DOHH2 (cell line): Measurements from ENCODE around the gene TFF3.

Source experiments
- H3F3A ChIP-seq: fragments of 200-600 bp; sonication (generic), shearing (Covaris generic); 2 replicates; pipeline ENCODE4 v1.6.0; 2016; ENCODE audit warnings: antibody characterized with exemption, mild to moderate bottlenecking; ENCODE audit not compliant: control insufficient read depth, insufficient read depth
- H3K27ac ChIP-seq: fragments of 200-600 bp; sonication (generic); 2 replicates; pipeline ENCODE4 v1.5.1; 2014; ENCODE audit warnings: low read depth, mild to moderate bottlenecking, low read length, moderate library complexity
- H3K27me3 ChIP-seq: fragments of 200-600 bp; sonication (generic); 2 replicates; pipeline ENCODE4 v1.6.1; 2014; ENCODE audit warnings: mild to moderate bottlenecking, low read length, mixed read lengths; ENCODE audit not compliant: control insufficient read depth
- H3K36me3 ChIP-seq: fragments of 200-600 bp; sonication (generic); 2 replicates; pipeline ENCODE4 v1.6.1; 2014; ENCODE audit warnings: mild to moderate bottlenecking, low read length, moderate library complexity, mixed read lengths; ENCODE audit not compliant: control insufficient read depth
- H3K4me1 ChIP-seq: fragments of 200-600 bp; sonication (generic); 2 replicates; pipeline ENCODE4 v1.6.1; 2014; ENCODE audit warnings: mild to moderate bottlenecking, low read length, mixed read lengths; ENCODE audit not compliant: control insufficient read depth
- H3K4me2 ChIP-seq: fragments of 200-600 bp; sonication (generic); 2 replicates; pipeline ENCODE4 v1.6.0; 2014; ENCODE audit warnings: mild to moderate bottlenecking, low read length, moderate library complexity
- H3K4me3 ChIP-seq: fragments of 200-600 bp; sonication (generic); 2 replicates; pipeline ENCODE4 v1.5.1; 2014; ENCODE audit warnings: mild to moderate bottlenecking, low read length, mixed read lengths
- H3K79me2 ChIP-seq: fragments of 200-600 bp; sonication (generic); 2 replicates; pipeline ENCODE4 v1.6.1; 2014; ENCODE audit warnings: mild to moderate bottlenecking, low read length, mixed read lengths; ENCODE audit not compliant: control insufficient read depth
- H3K9me2 ChIP-seq: fragments of 200-600 bp; sonication (generic); replicated peaks from 2 replicates; pipeline ENCODE4 v1.6.1; 2014; ENCODE audit warnings: mild to moderate bottlenecking, low read length, mixed read lengths; ENCODE audit not compliant: control insufficient read depth
- H3K9me3 ChIP-seq: fragments of 200-600 bp; sonication (generic); 2 replicates; pipeline ENCODE4 v1.6.1; 2014; ENCODE audit warnings: antibody characterized with exemption, low read length, mixed read lengths; ENCODE audit not compliant: control insufficient read depth, insufficient read depth
- H4K20me1 ChIP-seq: fragments of 200-600 bp; sonication (generic); 2 replicates; pipeline ENCODE4 v1.6.0; 2014; ENCODE audit warnings: low read depth, mild to moderate bottlenecking, antibody characterized with exemption, low read length, moderate library complexity; ENCODE audit not compliant: control insufficient read depth, insufficient read depth
- EZH2phosphoT487 ChIP-seq: fragments of 200-600 bp; sonication (generic); IDR thresholded peaks from 2 replicates; pipeline ENCODE4 v1.6.1; 2017; ENCODE audit warnings: borderline replicate concordance, mild to moderate bottlenecking, antibody characterized with exemption, low read length, moderate library complexity, mixed read lengths
- TF ChIP-seq, protein P1 (sequence below): fragments of 200-600 bp; sonication (generic); IDR thresholded peaks from one replicate; pipeline ENCODE4 v1.5.1; 2014; ENCODE audit warnings: antibody characterized with exemption, mild to moderate bottlenecking, low read depth, low read length; ENCODE audit not compliant: poor library complexity, severe bottlenecking

The TFF3 gene

GRCh38 chr21:42301371-42302075, 13.7 kb downstream of the TFF3 start:
- H3K4me1 ChIP-seq = no peaks in the 10 kb centered on the region
- H3K27me3 ChIP-seq = 0 out of 2 replicates have a peak, but pooled peaks cover 4% of the 10 kb centered on the region
- no peak for TF ChIP-seq EZH2phosphoT487
- TF ChIP-seq, protein P1, sequence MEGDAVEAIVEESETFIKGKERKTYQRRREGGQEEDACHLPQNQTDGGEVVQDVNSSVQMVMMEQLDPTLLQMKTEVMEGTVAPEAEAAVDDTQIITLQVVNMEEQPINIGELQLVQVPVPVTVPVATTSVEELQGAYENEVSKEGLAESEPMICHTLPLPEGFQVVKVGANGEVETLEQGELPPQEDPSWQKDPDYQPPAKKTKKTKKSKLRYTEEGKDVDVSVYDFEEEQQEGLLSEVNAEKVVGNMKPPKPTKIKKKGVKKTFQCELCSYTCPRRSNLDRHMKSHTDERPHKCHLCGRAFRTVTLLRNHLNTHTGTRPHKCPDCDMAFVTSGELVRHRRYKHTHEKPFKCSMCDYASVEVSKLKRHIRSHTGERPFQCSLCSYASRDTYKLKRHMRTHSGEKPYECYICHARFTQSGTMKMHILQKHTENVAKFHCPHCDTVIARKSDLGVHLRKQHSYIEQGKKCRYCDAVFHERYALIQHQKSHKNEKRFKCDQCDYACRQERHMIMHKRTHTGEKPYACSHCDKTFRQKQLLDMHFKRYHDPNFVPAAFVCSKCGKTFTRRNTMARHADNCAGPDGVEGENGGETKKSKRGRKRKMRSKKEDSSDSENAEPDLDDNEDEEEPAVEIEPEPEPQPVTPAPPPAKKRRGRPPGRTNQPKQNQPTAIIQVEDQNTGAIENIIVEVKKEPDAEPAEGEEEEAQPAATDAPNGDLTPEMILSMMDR = no peak
- no peaks in the 10 kb centered on the region for H3K79me2 ChIP-seq
- H3F3A ChIP-seq = no peaks in the 10 kb centered on the region
- H4K20me1 ChIP-seq = no peaks in the 10 kb centered on the region
- no peaks in the 10 kb centered on the region for H3K9me3 ChIP-seq
- H3K27ac ChIP-seq = no peak overlapping the region
- no peak overlapping the region for H3K4me2 ChIP-seq
- H3K9me2 ChIP-seq = no peaks in the 10 kb centered on the region
- no peaks in the 10 kb centered on the region for H3K36me3 ChIP-seq
- no peak overlapping the region for H3K4me3 ChIP-seq

DNA sequence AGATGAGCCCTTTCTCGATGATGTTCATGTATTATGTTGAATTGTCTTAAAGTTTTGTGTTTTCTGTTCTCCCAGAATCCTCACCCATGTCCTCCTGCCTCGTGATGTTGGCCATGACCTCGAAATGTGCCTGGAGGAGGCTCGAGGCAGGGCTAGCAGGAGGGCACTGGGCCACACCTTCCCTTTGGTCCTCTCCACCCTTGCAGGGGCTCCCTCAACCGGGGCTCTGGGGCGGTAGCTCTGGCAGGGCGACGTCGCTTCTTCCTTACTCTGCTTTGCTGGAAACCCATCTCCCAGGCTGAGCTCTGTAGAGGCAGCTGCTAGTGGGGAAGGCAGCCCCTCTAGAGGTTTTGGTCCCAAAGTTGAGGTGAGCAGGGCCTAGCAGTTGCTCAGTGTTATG, 14.3 kb downstream of the TFF3 start:
- Histone ChIP-seq H3K4me3 (no peak overlapping the region), H3K36me3 (no peaks in the 10 kb centered on the region), H3K27me3 (0 out of 2 replicates have a peak, but pooled peaks cover 4% of the 10 kb centered on the region), H3F3A (no peaks in the 10 kb centered on the region), H3K79me2 (no peaks in the 10 kb centered on the region), H3K4me1 (no peaks in the 10 kb centered on the region), H3K4me2 (no peak overlapping the region), H4K20me1 (no peaks in the 10 kb centered on the region), H3K27ac (no peak overlapping the region), H3K9me2 (no peaks in the 10 kb centered on the region), H3K9me3 (no peaks in the 10 kb centered on the region)
- TF ChIP-seq, protein P1 = no peak
- TF ChIP-seq EZH2phosphoT487 = no peak

GRCh38 chr21:42300045-42300583, 15.1 kb downstream of the TFF3 start:
- no peaks in the 10 kb centered on the region for H3K9me2 ChIP-seq
- TF ChIP-seq, protein P1 = no peak
- no peak for TF ChIP-seq EZH2phosphoT487
- H4K20me1 ChIP-seq = no peaks in the 10 kb centered on the region
- no peaks in the 10 kb centered on the region for H3K9me3 ChIP-seq
- H3K27ac ChIP-seq = no peak overlapping the region
- no peaks in the 10 kb centered on the region for H3F3A ChIP-seq
- no peak overlapping the region for H3K4me2 ChIP-seq
- H3K36me3 ChIP-seq = no peaks in the 10 kb centered on the region
- H3K27me3 ChIP-seq = 0 out of 2 replicates have a peak, but pooled peaks cover 4% of the 10 kb centered on the region
- no peak overlapping the region for H3K4me3 ChIP-seq
- no peaks in the 10 kb centered on the region for H3K4me1 ChIP-seq
- H3K79me2 ChIP-seq = no peaks in the 10 kb centered on the region
